IPS-NIHi7 (cell line): ENCODE measurements around the gene TMEM120B.
A peak's percentile ranks its signal among the peaks of the same experiment; 100 is the strongest.
"Not testable (repeated sequence)": the region's sequence is repeated elsewhere in the genome, so short reads cannot be mapped to it uniquely, and the experiment has no call there.

Experiments used
- DNase-seq: peaks from one replicate; pipeline ENCODE4 v3.0.0; 2012; ENCODE audit warnings: mixed read lengths; ENCODE audit errors: extremely low spot score

Gene TMEM120B

DNA sequence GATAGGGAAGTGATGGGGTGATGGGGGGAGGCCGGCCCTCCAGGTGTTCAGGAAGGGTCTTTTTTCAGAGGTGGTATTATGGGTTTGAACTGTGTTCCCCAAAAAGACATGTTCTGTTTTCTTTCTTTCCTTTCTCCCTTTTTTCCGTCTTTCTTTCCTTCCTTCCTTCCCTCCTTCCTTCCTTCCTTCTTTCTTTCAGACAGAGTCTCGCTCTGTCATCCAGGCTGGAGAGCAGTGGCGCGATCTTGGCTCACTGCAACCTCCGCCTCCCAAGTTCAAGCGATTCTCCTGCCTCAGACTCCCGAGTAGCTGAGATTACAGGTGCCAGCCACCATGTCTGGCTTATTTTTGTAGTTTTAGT is 3.5 kb upstream of the TMEM120B start:
- not testable (repeated sequence) for DNase-seq

DNA sequence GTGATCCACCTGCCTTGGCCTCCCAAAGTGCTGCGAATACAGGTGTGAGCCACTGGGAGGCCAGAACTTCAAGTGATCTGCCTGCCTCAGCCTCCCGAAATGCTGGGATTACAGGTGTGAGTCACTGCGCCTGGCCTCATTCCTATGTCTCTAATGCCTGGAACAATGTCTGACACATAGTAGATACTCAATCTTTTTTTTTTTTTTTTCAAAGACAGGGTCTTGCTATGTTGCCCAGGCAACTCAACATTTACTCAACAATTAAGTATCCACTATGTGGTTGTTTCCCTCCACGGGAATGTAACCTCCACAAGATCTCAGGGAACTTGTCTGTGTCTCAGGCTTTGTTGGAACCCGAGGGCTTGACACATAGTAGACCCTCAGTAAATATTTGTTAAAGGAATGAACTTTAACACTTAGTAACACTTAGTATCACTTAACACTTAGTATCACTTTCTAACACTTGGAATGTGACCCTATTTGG is 3.0 kb upstream of the TMEM120B start:
- DNase-seq: no peak

GRCh38 chr12:121711361-121712189 is 977 bp upstream of the TMEM120B start:
- no peak for DNase-seq

GRCh38 chr12:121712190-121712460 is 427 bp upstream of the TMEM120B start:
- DNase-seq: peak; percentile 59

DNA sequence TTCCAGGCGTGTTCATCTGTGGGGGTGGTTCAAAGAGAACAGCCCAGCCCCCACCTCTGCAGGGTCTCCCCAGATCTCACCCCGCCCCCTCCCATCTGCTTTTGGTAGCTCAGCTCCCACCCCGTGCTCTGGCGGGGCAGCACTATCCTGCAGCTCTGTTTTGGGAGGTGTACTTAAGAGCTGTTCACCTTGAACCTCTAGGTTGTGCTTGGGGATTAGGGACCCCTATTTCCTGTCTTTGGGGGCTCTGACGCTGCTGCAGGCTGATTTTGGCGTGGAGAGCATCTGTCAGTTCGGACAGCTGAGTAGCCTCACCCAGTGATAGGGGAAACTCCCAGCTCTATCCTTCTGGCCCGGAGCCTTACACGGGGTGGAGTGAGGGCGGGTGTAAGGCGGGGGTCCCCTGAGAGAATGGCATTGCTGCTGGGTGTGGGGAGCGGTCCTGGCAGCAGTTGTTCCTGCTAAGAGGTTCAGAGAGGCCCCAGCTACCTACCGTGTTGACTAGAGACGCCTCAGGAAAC is 765 bp downstream of the TMEM120B start:
- DNase-seq: no peak

GRCh38 chr12:121713793-121714192 is 1.2 kb downstream of the TMEM120B start:
- no peak for DNase-seq

- not testable (repeated sequence) for DNase-seq
Measured at GRCh38 chr12:121715055-121715454, 2.5 kb downstream of the TMEM120B start.

GRCh38 chr12:121715862-121716435 is 3.4 kb downstream of the TMEM120B start:
- DNase-seq: no peak

DNA sequence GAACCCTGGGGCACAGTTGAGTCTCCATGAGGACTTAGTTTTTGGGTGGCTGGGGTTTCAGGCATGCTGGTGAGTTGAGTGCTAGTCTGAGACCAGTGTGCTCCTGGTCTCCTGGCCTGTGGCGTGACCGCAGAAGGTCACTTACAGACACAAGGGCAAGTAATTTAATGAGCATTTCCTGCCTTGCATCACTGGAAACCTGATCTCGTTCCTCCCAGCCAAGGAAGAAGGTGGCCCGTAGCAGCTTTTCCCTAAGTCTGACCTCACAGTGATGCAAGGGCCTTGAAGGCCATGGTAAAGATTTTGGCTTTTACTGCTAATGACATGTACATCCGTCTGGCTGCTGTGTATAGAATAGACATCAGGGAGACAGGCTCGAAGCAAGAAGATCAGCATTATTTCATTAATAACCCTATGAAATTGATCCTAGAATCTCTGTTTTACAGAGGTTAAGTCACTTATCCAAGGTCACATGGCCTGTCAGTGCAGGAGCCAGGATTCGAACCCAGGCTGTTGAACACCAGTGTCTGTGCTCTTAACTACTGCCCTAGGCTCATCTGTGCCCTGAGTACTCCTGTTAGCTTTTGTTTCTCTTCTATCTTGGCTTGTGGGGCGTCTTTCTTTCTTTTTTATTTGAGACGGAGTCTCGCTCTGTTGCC is 4.6 kb downstream of the TMEM120B start:
- DNase-seq: peak; percentile 29

DNA sequence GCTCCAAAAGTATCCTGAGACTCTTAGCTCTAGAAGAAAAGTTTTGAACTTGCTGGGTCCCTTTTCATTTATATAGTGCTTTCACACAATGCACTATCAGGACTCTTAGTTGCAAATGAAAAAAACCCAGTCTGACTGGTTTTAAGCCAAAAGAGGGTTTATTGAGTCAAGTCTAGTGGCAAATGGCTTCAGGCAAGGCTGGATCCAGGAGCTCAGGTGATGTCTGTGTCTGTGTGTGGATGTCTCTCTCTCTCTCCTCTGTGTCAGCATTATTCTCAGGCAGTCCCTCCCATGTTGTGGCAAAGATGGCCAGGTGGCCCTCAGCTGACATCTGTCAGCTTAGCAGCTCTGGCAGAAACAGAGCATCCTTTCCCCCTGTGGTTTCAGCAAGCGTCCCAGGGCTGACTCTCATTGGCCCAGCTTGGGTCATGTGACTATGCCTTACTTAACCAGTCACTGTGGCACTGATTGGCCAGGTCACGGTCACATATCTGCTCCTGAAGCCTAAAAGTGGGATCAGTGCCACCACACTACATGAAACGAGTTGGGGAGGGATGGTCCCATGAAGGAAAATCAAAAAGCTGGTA is 6.2 kb downstream of the TMEM120B start:
- no peak for DNase-seq

- no peak for DNase-seq
Measured at GRCh38 chr12:121719926-121720414, 7.4 kb downstream of the TMEM120B start.

DNA sequence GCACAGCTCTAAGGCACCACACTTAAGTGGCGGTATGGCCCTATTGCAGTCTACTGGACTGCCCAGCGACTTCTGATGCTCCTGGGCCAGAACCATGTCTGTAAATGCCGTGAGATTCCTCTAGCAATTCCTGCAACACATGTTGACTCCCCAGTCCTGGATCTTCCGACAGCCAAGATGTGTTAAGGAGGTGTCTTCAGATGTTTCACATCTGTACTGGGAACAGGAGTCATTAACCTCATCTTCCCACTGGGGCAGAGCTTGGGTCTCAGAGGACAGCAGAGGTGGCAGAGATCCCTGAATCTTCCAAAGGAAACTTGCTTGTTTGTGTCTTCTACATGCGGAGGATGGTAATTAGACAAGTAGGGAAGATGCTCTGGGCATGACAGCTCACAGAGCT is 8.2 kb downstream of the TMEM120B start:
- no peak for DNase-seq

- DNase-seq: no peak
Measured at GRCh38 chr12:121722511-121722910, 10.0 kb downstream of the TMEM120B start.

GRCh38 chr12:121723200-121723599 is 10.6 kb downstream of the TMEM120B start:
- no peak for DNase-seq

DNA sequence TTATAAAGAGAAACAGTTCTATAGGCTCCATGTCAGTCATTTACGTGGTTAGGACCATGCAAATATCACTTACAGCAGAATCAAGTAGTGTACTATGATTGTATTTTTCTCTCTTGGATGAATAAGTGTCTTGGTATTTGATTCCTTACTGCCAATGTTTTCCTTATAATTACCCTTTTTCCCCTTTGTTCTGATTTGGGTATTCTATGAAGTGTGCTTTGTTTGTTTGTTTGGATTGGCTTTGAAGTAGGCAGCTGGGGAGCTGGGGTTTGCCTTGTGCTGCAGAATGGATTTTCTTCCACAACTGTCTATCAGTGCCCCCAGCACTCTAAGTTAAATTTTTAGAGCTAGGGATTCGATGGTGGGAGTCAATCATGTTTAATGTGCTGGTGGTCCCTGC is 12.4 kb downstream of the TMEM120B start:
- no peak for DNase-seq

DNA sequence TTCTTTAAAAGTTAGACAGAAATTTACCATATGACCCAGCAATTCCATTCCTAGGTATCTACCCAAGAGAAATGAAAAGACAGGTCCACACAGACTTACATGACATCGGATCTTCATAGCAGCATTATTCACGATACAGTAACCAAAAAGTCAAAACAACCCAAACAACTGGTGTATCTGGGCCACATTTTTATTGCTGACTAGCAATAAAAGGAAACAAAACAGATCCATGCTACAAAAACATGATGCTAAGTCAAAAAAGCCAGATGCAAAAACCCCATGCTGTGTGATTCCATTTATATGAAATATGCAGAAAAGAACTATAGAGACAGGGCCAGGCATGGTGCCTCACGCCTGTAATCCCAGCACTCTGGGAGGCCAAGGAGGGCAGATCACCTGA is 12.9 kb downstream of the TMEM120B start:
- no peak for DNase-seq

DNA sequence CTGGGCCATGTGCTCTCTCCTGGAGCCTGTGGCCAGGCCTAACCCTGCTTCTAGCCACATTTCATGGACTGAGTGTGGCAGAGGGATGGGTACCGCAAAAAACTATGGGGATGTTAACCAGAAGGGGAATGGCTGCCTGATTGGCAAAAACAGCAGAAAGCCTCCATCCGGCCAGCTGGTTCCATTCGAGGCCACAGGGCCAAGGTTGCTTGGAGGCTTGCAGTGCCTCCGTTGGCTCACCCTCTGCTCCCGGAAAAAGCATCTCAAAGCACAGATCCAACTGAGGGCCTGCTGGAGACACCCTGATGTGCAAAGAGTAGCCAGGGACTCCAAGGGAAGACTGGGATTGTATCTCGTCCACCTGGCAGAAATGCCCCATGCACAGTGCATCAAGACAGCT is 16.5 kb downstream of the TMEM120B start:
- DNase-seq: no peak

GRCh38 chr12:121731473-121731872 is 18.9 kb downstream of the TMEM120B start:
- no peak for DNase-seq

- no peak for DNase-seq
Measured at GRCh38 chr12:121733849-121734248, 21.3 kb downstream of the TMEM120B start.

- no peak for DNase-seq
Measured at GRCh38 chr12:121738340-121738858, 25.8 kb downstream of the TMEM120B start.

- DNase-seq: no peak
Measured at GRCh38 chr12:121740847-121741246, 28.3 kb downstream of the TMEM120B start.

DNA sequence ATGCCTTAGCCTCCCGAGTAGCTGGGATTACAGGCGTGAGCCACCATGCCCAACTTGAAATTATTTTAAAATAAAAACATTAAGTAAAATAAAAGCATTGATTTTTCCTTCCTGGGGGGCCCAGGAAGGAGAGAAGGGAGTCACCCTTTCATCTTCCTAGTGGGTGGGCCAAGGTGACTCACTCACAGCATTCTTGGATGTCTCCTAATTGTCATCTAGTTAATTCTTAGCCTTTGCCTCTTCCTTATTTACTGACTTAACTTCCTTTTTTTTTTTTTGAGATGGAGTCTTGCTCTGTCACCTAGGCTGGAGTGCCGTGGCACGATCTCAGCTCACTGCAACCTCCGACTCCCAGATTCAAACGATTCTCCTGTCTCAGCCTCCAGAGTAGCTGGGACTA is 29.2 kb downstream of the TMEM120B start:
- DNase-seq: no peak
